ENCODE results near the gene RAPGEF6.
"Not testable (repeated sequence)": the region's sequence is repeated elsewhere in the genome, so short reads cannot be mapped to it uniquely, and the experiment has no call there.

RAPGEF6 gene

DNA sequence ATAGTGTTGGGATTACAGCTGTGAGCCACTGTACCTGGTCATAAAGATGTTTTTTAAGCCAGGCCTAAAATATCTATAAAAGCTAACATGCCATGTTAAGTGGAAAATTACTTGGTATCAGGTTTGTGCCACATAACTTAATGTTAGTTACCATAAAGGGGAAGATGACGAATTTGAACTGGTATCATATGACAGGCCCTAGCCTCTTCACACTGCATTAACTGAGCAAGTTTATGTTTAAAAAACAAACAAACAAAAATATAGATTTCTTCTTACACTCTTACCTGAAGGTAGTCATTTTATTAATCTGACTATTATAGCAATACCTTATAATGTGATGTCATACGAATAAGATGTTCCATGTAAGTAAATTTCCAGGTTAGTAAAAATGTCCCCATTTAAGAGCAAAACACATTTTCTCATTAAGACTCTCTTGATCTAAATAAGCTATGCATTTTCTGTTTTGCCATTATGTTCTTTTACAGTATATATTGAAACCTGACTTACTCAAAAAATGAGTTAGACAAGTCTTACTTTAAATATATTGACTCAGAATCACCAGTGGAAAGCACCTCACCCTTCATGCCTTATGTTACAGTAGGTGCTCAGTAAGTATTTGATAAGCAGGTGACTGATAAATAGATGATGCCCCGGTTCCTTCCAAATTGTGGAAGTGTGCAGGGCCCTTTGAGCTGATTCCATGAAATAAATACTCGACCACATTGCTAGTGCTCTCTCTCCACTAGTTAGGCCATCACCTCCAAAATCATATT lies 245.7 kb downstream of the RAPGEF6 start:
- DNase-seq (ENCODE audit: low read depth in 2 of 2): no peak

DNA sequence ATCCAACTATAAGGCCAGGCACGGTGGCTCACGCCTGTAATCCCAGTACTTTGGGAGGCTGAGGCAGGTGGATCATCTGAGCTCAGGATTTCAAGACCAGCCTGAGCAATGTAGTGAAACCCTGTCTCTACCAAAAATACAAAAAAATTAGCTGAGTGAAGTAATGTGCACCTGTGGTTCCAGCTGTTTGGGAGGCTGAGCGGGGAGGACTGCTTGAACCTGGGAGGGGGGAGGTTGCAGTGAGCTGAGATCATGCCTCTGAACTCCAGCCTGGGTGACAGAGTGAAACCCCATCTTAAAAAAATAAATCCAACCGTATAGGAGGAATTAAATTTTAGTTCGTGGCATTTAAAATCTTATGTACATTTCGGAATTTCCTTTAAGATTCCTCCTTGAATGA lies 247.8 kb downstream of the RAPGEF6 start:
- no peak for DNase-seq (ENCODE audit: low read depth in 2 of 2)

DNA sequence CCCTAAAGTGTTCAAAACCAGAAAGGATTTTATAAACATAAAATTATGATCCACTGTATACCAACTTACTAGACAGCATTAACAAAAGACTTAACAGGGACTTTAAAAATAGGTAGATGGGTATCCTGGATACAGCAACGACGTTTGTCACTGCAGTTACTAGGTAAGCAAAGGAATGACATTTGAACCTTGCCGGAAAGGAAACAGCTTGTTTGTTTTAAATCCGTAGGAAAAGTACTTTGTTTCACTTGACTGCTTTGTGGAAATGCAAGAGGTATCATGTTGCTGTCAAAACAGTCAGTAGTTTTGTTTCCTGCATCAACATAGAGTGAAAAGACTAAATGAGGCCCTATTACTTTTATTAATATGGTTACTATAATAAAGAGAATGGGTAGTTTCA lies 248.2 kb downstream of the RAPGEF6 start:
- DNase-seq (ENCODE audit: low read depth in 2 of 2): no peak

DNA sequence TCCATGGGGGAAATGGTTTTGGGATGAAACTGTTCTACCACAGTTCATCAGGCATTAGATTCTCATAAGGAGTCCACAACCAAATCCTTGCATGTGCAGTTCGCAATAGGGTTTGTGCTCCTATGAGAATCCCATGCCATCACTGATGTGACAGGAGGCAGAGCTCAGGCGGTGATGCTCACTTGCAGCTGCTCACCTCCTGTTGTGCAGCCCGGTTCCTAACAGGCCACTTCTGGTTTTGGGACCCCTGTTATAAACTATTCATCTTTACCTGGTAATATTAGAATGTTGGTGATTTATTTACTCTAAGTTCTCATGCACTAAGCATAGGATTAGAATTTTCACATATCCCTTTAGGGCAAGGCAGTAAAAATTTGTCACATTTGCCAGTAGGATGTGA lies 248.9 kb downstream of the RAPGEF6 start:
- DNase-seq (ENCODE audit: low read depth in 2 of 2): no peak

DNA sequence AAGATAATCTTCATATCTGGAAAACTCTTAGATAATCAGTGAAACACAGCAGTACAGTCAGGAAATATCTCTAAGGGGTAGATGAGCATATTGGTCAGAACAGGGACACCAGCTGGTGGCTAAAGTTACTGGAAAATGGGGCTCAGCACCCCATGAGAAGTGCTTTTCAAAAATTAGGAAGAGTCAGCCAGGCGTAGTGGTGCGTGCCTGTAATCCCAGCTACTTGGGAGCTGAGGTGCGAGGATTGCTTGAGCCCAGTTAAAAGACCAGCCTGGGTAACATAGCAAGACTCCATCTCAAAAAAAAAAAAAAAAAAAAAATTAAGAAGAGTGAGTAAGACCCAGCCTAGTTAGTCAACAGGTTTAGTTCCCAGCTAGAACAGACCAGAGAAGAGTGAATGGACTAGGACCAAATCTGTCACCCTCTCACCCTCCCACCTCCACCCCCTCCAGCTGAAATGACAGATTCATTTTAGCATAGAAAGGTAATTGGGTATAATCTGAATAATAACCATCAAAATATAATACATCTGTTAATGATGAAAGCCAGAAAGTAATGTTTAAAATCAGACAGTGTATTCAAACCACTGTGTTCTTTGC lies 250.3 kb downstream of the RAPGEF6 start:
- DNase-seq (ENCODE audit: low read depth in 2 of 2): peak in 1 of 2 donors; percentile 45

DNA sequence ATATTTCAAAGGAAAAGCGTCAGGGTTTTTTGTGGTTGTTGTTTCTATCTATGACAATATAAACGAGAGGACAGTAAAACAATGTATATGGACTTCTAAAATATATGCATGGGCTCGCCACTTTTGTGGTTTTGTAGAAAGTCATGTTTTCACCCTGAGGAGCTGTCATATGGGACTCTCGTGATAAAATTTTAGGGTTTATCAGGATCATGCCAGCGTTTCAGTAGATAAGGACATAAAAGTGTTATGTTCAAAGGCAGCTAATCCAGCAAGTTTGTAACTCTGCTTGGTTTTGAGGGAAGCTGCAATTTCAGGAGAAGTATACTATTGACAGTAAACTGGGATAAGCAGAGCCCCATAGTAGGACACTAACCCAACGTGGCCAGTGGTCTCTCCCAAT lies 250.9 kb downstream of the RAPGEF6 start:
- no peak for DNase-seq (ENCODE audit: low read depth in 2 of 2)

DNA sequence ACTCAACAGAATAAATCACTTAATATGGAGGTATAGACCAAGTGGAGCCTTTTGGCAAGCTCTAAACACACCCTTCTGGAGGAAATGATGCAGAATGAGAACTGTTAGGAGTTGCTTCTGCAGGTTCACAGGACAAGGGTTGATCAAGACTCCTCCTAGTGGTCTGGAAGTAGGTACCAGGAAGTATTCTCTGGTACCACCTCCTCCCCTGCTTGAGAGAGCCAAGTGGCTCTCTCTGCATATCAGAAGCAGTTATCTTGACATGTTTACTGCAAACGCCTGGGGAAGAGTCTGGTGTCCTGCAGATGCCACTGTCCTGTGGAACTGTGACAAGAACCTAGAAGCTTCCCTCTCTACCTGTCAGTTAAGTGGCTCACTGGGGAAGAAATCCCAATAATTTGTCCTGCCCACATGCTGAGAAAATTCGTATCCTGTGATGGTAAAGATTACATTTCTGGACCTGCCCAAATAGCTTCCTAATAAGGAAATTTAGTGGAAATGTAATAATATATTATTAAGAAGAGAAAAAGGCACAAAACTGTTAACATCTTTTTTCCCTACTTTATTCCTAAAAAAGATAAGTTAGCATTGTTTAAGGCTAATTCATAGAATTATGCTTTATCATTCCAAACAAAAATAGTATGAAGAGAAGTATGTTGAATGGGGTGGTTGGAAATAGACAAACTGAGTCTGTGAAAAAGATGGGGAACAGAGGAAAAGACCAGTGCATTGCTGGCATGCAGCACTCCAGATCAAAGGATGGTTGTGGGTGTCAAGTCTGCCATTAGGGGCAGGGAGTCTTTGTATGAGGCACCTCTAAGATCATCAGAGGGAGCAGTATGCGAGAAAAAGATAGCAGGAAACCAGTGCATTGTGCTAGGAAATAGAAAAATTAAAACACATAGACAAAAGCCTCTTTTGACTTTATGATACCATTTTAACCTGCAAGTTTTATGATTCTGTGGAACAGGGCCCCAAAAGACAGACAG lies 252.3 kb downstream of the RAPGEF6 start:
- no peak for DNase-seq (ENCODE audit: low read depth in 2 of 2)

DNA sequence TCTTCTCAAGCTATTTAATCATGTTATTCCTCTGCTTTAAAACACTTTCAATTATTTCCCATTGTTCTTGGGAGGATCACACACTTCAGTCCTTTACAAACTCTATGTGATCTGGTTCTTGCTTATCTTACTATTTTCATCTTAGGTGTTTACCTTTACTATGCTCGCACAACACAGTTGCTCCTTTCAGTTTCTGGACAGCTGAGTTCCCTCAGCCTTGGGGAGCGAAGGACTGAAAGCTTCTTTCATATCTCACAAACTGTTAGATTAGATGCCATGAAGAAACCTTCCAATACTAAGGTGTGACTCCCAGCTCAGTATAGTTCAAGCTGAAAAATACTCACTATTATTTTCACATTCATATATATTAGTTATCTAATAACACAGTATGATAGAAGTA lies 253.3 kb downstream of the RAPGEF6 start:
- DNase-seq (ENCODE audit: low read depth in 2 of 2): no peak

DNA sequence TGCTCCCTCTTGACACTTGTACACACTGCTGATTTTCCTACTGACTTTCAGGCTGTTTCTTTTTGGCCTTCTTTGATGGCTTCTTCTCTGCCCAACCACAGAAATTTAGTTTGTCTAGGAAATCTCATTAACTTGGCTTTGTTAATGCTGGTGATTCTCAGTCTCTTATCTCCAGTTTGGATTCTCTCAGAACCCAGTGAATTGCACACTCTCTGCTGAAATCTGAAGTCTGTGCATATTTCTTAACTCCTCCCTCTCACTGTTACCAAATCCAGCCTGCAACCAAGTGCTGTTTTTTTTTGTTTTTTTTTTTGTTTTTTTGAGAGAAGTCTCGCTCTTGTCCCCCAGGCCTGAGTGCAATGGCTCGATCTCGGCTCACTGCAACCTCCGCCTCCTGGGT lies 254.0 kb downstream of the RAPGEF6 start:
- no peak for DNase-seq (ENCODE audit: low read depth in 2 of 2)

DNA sequence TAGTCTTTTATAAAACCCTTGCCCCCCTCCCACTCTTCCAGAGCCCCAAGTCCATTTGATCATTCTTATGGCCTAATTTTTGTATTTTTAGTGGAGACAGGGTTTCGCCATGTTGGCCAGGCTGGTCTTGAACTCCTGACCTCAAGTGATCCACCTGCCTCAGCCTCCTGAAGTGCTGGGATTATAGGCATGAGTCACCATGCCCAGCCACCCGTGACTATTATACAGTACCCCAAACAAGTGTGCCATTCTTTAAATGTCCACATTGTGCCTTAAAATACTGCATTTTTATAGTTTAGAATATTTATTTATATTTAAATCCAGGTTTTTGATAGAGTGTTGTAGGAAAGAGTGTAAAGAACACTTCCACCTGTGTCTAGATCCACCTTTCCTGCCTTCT lies 254.8 kb downstream of the RAPGEF6 start:
- not testable (repeated sequence) for DNase-seq (ENCODE audit: low read depth in 2 of 2)

DNA sequence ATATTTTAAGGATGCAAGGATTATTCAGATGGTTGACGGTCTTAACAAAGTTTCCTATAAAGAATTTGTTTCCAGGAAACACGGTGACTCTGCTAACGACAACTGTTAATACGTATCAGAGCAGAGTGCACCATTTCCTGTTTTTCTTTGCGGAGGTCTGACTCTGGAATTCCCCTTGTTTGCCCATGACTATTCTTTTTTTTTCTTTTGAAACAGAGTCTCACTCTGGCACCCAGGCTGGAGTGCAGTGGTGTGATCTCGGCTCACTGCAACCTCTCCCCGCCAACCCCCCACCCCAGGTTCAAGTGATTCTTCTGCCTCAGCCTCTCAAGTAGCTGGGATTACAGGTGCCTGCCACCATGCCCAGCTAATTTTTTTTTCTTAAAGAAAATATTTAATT lies 255.3 kb downstream of the RAPGEF6 start:
- peak; percentile 32 to 47 for DNase-seq (ENCODE audit: low read depth in 2 of 2)

DNA sequence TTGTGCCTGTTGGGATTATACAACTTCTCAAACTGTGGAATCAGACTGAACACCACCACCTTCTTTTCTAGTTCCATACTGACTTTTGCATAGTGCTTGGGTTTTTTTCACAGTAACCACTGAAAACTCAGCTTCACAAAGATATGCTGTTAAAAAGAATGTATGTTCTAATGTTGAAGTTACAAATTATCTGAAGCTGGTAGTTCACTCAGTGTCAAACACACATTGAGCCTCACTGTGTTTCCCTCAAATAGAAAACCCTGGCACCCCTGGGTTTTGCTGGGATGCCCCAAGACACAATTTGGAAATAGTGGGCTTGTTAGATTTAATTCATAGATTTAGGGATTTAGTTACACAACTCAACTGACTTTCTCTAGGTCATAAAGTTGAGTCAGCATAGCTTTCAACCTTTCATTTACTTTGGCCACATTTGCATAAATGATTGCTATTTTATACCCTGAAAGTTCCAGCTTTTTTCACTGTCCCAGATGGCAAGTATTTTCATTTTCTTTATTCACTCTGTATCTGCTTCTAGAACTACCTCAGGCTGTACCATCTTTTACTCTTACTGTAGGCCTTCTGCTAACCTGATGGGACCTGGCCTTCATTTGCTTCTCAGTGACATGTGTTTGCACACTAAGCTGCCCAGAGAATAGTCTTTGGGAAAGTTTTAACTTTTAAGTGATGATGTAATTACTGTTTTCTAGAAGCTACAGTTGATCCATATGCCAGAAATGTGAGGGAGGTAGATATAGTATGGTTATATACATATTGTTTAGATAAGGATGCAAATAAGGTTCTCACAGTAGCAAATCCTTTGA lies 256.1 kb downstream of the RAPGEF6 start:
- DNase-seq (ENCODE audit: low read depth in 2 of 2): no peak

DNA sequence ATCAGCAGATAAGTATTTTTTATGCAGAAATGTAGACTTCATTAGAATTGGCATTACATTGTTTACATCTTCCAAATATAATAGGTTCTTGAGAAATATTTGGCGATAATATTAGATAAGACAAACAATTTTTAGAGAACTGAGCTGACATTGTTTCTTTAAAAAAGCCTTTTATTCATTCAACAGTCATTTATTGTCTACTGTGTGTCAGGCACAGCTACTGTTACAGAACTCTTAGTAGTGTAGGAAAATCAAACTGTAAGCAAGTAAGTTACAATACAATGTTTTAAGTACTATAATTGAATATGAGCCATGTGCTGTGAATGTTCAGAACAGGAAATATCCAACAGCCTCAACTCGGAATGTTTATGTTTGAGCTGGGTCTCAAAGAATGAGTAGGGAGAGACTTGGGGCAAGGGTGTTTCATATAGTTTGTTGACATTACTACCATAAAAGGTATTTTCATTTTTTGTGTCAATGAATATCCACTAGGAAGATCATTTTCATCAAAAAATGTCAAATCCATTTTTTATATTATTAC lies 257.2 kb downstream of the RAPGEF6 start:
- DNase-seq (ENCODE audit: low read depth in 2 of 2): no peak

DNA sequence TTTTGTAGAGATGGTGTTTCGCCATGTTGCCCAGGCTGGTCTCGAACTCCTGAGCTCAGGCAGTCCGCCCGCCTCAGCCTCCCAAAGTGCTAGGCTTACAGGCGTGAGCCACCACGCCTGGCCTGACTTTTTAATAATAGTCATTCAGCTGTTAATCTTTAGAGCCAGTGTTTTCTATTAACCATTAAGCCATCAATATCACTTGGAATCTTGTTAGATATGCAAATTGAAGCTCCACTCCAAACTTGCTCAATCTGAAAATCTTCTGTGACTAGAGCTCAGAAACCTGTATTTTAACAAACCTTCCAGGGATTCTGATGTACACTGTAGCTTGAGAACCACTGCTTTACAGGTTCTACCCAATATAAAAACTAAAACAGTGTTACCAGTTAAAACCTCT lies 257.7 kb downstream of the RAPGEF6 start:
- DNase-seq (ENCODE audit: low read depth in 2 of 2): no peak

DNA sequence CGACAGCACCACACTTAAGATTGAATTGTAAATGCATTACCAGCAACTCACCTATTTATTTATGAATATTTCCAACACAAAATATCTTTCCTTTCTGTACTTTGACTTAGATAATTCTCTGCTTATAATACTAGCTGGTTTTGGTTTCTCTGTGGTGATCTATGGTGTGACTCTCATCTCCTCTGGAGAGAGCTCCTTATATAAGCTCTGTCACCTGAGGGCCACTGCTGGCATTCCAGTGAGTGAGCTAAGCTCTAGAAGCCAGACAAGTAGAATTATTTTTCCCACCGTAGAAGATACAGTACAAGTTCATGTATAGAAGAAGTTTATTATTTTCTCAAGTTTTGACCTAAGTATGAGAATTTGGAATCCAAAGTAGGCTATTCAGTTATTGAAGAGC lies 259.7 kb downstream of the RAPGEF6 start:
- no peak for DNase-seq (ENCODE audit: low read depth in 2 of 2)

Measured in stimulated activated CD4-positive, alpha-beta T cell treated with anti-CD3 and anti-CD28 coated beads, Interleukin-4, amount 100 ng/mL, for 48 hours (primary cell).